Neutrophil (primary cell): ENCODE results near the gene BTBD9.

ENCODE experiments used
- H3K27ac ChIP-seq: fragments of 200-600 bp; sonication (generic); 2 replicates; pipeline ENCODE4 v1.5.1; 2016; ENCODE audit warnings: mild to moderate bottlenecking, moderate library complexity
- H3K27me3 ChIP-seq: fragments of 200-600 bp; sonication (generic); 2 replicates; pipeline ENCODE4 v1.6.0; 2016; ENCODE audit warnings: mild to moderate bottlenecking
- H3K36me3 ChIP-seq: fragments of 200-600 bp; sonication (generic); 2 replicates; pipeline ENCODE4 v1.5.1; 2017
- H3K4me1 ChIP-seq, 2 experiments: fragments of 200-600 bp in 1 of 2; sonication (generic) in 1 of 2; 1 replicate in 1 of 2; 2 replicates in 1 of 2; pipeline versions ENCODE4 v1.5.1 to v1.6.1; 2013 to 2016; ENCODE audit warnings: low read depth in 1 of 2, low read length in 1 of 2, mild to moderate bottlenecking in 1 of 2, moderate library complexity in 1 of 2; ENCODE audit not compliant: control insufficient read depth in 1 of 2, insufficient read depth in 1 of 2
- H3K4me3 ChIP-seq, 2 experiments: fragments of 200-600 bp in 1 of 2; sonication (generic) in 1 of 2; 1 replicate in 1 of 2; 2 replicates in 1 of 2; pipeline ENCODE4 v1.5.1; 2013 to 2016; ENCODE audit warnings: low read depth in 1 of 2, low read length in 1 of 2, mild to moderate bottlenecking in 1 of 2, moderate library complexity in 1 of 2
- H3K9me3 ChIP-seq: fragments of 200-600 bp; sonication (generic); 2 replicates; pipeline ENCODE4 v1.5.1; 2016
- TF ChIP-seq, protein P1 (sequence below): fragments of 200-600 bp; sonication (generic); IDR thresholded peaks from 2 replicates; pipeline ENCODE4 v1.5.1; 2016; ENCODE audit warnings: antibody characterized with exemption

Gene BTBD9

DNA sequence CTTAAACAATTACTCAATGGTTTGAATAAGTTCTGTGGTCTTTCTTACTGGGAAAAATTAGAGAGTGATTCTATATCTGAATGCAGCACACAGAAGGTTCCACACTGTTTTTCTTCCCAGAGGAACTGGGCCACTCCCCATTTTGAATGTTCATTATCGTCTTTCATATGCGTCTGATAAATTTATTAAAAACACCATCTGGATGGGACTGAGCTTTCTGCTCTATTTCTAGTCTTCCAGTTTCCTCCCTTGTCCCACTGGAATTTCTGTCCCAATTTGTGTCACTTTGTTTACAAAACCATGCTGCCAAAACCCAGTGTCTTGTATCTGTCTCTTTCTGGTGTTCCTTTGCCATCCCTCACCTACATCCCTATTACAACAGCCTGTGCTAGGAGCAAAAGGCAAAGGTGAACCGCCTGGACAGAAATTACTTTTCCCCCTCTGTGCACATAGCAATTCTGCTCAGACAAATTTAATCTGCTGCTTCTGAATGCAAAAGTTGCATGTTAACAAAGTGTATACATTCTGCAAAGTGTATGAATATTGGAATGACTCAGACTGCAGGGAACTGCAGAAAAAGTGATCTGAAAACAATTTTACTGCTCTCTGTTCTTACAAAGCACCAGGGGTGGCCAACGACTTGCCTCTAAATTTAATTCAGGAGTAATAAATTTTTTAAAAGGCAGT lies 333.6 kb downstream of the BTBD9 start:
- no peaks in the 10 kb centered on the region for H3K36me3 ChIP-seq
- H3K27me3 ChIP-seq, result no peaks in the 10 kb centered on the region
- no peak overlapping the region for H3K27ac ChIP-seq
- TF ChIP-seq, protein P1, sequence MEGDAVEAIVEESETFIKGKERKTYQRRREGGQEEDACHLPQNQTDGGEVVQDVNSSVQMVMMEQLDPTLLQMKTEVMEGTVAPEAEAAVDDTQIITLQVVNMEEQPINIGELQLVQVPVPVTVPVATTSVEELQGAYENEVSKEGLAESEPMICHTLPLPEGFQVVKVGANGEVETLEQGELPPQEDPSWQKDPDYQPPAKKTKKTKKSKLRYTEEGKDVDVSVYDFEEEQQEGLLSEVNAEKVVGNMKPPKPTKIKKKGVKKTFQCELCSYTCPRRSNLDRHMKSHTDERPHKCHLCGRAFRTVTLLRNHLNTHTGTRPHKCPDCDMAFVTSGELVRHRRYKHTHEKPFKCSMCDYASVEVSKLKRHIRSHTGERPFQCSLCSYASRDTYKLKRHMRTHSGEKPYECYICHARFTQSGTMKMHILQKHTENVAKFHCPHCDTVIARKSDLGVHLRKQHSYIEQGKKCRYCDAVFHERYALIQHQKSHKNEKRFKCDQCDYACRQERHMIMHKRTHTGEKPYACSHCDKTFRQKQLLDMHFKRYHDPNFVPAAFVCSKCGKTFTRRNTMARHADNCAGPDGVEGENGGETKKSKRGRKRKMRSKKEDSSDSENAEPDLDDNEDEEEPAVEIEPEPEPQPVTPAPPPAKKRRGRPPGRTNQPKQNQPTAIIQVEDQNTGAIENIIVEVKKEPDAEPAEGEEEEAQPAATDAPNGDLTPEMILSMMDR, result no peak
- no peaks in the 10 kb centered on the region for H3K9me3 ChIP-seq
- H3K4me1 ChIP-seq, result no peaks in the 10 kb centered on the region
- H3K4me3 ChIP-seq, result no peak overlapping the region

DNA sequence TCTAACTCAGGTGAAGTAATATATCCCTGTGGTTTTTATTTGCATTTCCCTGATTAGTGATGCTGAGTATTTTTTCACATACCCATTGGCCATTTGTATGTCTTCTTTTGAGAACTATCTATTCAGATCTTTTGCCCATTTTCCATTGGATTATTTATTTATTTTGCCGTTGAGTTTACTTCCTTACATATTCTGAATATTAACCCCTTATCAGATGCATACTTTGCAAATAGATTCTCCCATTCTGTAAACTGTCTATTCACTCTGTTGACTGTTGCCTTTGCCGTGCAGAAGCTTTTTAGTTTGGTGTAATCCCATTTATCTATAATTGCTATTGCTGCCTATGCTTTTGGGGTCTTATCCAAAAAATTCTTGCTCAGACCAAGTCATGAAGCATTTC lies 336.9 kb downstream of the BTBD9 start:
- Histone ChIP-seq H3K4me3 (no peak overlapping the region), H3K36me3 (no peaks in the 10 kb centered on the region), H3K27ac (no peak overlapping the region), H3K9me3 (no peaks in the 10 kb centered on the region), H3K4me1 (no peaks in the 10 kb centered on the region), H3K27me3 (no peaks in the 10 kb centered on the region)
- TF ChIP-seq, protein P1, result no peak

DNA sequence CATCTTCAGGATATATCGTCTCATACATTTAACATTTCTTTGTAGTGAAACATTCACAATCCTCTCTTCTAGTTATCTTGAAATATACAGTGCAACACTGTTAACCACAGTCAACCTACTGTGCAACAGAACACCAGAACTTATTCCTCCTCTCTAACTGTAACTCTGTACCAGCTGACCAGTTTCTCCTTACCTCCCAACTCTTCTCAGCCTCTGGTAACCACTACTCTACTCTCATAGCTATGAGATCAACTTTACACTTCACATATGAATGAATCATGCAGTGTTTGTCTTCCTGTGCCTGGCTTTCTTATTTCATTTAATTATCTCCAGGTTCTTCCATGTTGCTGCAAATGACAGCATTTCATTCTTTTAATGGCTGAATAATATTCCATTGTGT lies 337.6 kb downstream of the BTBD9 start:
- Histone ChIP-seq H3K36me3 (no peaks in the 10 kb centered on the region), H3K27me3 (no peaks in the 10 kb centered on the region), H3K9me3 (no peaks in the 10 kb centered on the region), H3K4me3 (no peak overlapping the region), H3K4me1 (no peaks in the 10 kb centered on the region), H3K27ac (no peak overlapping the region)
- TF ChIP-seq, protein P1, result no peak

DNA sequence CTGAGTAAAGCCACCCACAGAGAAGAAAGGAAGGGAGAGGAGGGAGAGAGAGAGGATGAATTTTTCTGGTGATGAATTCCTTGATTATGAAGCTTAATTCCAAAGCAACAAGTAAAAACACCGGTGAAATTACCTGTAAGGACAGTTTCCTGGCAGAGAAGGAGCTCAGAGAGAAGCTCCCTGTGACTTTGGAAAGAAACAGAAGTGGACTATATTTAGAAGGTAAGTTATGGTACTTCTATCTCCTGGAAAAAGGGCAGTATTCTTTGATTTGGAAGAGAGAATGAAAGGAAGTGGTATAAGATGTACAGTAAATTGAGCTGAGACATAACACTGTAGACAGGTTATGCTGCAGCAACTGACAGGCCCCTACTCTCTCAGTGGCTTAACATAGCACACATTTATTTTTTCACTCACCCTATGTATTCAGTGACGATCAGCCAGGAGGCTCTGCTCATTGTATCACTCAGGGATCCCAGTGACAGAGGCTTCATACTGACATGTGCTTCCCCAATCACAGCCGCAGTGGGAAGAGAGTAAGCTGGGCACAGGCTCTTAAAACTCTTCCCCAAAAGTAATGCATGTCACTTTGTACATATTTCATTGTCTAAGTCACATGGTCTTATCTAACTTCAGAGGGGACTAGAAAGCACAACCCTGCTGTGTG lies 349.5 kb downstream of the BTBD9 start:
- TF ChIP-seq, protein P1, result no peak
- H3K27me3 ChIP-seq, result no peaks in the 10 kb centered on the region

DNA sequence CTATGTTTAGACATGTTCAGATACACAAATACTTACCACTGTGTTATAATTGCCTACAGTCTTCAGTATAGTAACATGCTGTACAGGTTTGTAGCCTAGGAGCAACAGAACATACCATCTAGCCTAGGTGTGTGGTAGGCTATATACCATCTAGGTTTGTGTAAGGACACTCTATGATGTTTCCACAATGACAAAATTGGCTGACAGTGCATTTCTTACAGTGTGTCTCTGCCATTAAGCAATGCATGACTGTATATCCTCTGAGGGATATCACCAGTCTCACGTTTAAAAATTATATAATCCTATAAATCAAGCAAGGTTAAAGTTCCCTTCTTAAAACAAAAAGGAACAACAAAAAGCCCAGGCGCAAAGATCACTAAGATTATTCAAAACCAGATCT lies 352.2 kb downstream of the BTBD9 start:
- Histone ChIP-seq H3K27me3 (no peaks in the 10 kb centered on the region), H3K4me3 (no peak overlapping the region), H3K9me3 (no peaks in the 10 kb centered on the region), H3K27ac (no peak overlapping the region), H3K36me3 (no peaks in the 10 kb centered on the region), H3K4me1 (no peaks in the 10 kb centered on the region)
- TF ChIP-seq, protein P1, result no peak

More for the DNA sequence above, 349.5 kb downstream of the BTBD9 start:
- Histone ChIP-seq H3K9me3 (no peaks in the 10 kb centered on the region), H3K27ac (no peak overlapping the region), H3K4me1 (no peaks in the 10 kb centered on the region), H3K4me3 (no peak overlapping the region), H3K36me3 (no peaks in the 10 kb centered on the region)
